ENCODE measurements around the gene PLK1.

DNA sequence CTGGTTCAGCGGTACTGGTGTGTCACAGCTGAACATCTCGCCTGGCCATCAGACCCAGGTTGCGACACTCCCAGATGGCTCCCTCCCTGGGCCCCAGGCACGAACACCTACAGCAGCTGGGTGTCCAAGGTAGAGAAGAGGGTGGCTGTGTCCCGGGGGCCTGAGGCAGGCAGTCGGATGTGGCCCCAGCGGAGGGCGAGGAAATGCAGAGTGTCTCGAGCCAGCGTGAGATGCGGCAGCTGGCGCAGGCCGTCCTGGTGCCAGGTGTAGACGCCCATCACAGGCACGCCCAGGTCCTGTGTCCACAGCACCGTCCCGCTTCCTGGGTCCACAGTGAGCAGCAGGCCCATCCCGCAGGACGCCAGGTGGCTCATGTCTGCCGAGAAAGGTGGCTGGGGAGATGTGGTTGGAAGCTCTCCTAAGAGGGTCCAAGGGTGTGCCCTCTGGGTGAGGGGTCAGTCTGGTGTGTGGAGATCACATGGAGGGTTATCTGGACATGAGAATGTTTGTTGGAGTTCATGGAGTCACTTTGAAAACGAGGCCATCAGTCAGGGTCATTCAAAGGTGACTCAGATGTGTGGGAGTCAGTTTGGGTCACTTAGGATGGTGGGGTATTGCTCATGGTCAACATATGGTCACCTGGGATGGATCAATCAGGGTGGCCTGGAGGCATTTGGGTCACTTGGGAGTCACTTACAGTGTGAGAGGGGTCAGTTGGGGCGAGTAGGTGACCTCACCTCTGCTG is 26.3 kb downstream of the PLK1 start:
- TF ChIP-seq, protein P1, sequence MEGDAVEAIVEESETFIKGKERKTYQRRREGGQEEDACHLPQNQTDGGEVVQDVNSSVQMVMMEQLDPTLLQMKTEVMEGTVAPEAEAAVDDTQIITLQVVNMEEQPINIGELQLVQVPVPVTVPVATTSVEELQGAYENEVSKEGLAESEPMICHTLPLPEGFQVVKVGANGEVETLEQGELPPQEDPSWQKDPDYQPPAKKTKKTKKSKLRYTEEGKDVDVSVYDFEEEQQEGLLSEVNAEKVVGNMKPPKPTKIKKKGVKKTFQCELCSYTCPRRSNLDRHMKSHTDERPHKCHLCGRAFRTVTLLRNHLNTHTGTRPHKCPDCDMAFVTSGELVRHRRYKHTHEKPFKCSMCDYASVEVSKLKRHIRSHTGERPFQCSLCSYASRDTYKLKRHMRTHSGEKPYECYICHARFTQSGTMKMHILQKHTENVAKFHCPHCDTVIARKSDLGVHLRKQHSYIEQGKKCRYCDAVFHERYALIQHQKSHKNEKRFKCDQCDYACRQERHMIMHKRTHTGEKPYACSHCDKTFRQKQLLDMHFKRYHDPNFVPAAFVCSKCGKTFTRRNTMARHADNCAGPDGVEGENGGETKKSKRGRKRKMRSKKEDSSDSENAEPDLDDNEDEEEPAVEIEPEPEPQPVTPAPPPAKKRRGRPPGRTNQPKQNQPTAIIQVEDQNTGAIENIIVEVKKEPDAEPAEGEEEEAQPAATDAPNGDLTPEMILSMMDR (IDR thresholded peaks at IDR 0.05) = no peak
- no peak for TF ChIP-seq POLR2A (IDR thresholded peaks at IDR 0.05)
